H9 (cell line): Measurements from ENCODE around the gene CENPP. TPM values are rescaled to one million over a fixed set of nuclear protein-coding genes. Genes with fewer than 3 reads are reported as not detected.

Source experiments
- DNase-seq: peaks from one replicate; pipeline ENCODE4 v3.0.0-alpha.2; 2017
- H2AFZ ChIP-seq: one replicate; pipeline ENCODE4 v1.6.1; 2013; ENCODE audit warnings: mild to moderate bottlenecking, low read length, control low read depth, moderate library complexity
- H2AK5ac ChIP-seq: 2 replicates; pipeline ENCODE4 v1.6.1; 2013; ENCODE audit warnings: low read length, control low read depth, mixed read lengths; ENCODE audit not compliant: insufficient read length
- H2BK120ac ChIP-seq: one replicate; pipeline ENCODE4 v1.6.1; 2013; ENCODE audit warnings: low read depth, mild to moderate bottlenecking, low read length, control low read depth, inconsistent platforms; ENCODE audit not compliant: poor library complexity, severe bottlenecking
- H2BK12ac ChIP-seq: 2 replicates; pipeline ENCODE4 v1.6.1; 2013; ENCODE audit warnings: low read length, control low read depth, mixed read lengths, low read depth; ENCODE audit not compliant: insufficient read length
- H2BK15ac ChIP-seq: 2 replicates; pipeline ENCODE4 v1.6.1; 2013; ENCODE audit warnings: low read depth, low read length, control low read depth
- H2BK20ac ChIP-seq: one replicate; pipeline ENCODE4 v1.6.1; 2013; ENCODE audit warnings: low read depth, mild to moderate bottlenecking, low read length, control low read depth, inconsistent platforms; ENCODE audit not compliant: poor library complexity, severe bottlenecking
- H2BK5ac ChIP-seq: 2 replicates; pipeline ENCODE4 v1.6.1; 2013; ENCODE audit warnings: low read length, control low read depth, mixed read lengths; ENCODE audit not compliant: insufficient read length
- H3K14ac ChIP-seq: 2 replicates; pipeline ENCODE4 v1.6.1; 2013; ENCODE audit warnings: low read length, control low read depth; ENCODE audit not compliant: insufficient read depth
- H3K18ac ChIP-seq: 2 replicates; pipeline ENCODE4 v1.6.1; 2013; ENCODE audit warnings: low read depth, mild to moderate bottlenecking, mixed read lengths, low read length, control low read depth; ENCODE audit not compliant: insufficient read length
- H3K23ac ChIP-seq: 2 replicates; pipeline ENCODE4 v1.6.1; 2013; ENCODE audit warnings: low read length, control low read depth, mixed read lengths, low read depth; ENCODE audit not compliant: insufficient read length
- H3K23me2 ChIP-seq: 2 replicates; pipeline ENCODE4 v1.6.1; 2013; ENCODE audit warnings: low read depth, mild to moderate bottlenecking, mixed read lengths, low read length, control low read depth; ENCODE audit not compliant: insufficient read length, poor library complexity, severe bottlenecking
- H3K27ac ChIP-seq: 2 replicates; pipeline ENCODE4 v1.5.1; 2013; ENCODE audit warnings: low read length, control low read depth, mixed read lengths, low read depth; ENCODE audit not compliant: insufficient read length
- H3K27me3 ChIP-seq: 2 replicates; pipeline ENCODE4 v1.6.1; 2013; ENCODE audit warnings: low read length, control low read depth, inconsistent platforms; ENCODE audit not compliant: insufficient read depth
- H3K4ac ChIP-seq: 2 replicates; pipeline ENCODE4 v1.6.1; 2013; ENCODE audit warnings: low read depth, mild to moderate bottlenecking, control low read depth, inconsistent platforms, low read length, moderate library complexity
- H3K4me1 ChIP-seq: 2 replicates; pipeline ENCODE4 v1.6.1; 2013; ENCODE audit warnings: low read length, control low read depth, inconsistent platforms; ENCODE audit not compliant: insufficient read depth
- H3K4me2 ChIP-seq: 2 replicates; pipeline ENCODE4 v1.6.1; 2013; ENCODE audit warnings: low read length, control low read depth, mixed read lengths; ENCODE audit not compliant: insufficient read length, insufficient read depth
- H3K56ac ChIP-seq: 2 replicates; pipeline ENCODE4 v1.6.1; 2013; ENCODE audit warnings: low read depth, mild to moderate bottlenecking, mixed read lengths, low read length, control low read depth; ENCODE audit not compliant: insufficient read length
- H3K79me1 ChIP-seq: 2 replicates; pipeline ENCODE4 v1.6.1; 2013; ENCODE audit warnings: low read depth, mild to moderate bottlenecking, moderate library complexity, low read length, control low read depth, inconsistent platforms; ENCODE audit not compliant: insufficient read depth, poor library complexity, severe bottlenecking
- H3K79me2 ChIP-seq: 2 replicates; pipeline ENCODE4 v1.6.1; 2013; ENCODE audit warnings: low read length, control low read depth, inconsistent platforms; ENCODE audit not compliant: insufficient read depth
- H3K9ac ChIP-seq: 2 replicates; pipeline ENCODE4 v1.6.1; 2013; ENCODE audit warnings: low read length, control low read depth, mixed read lengths; ENCODE audit not compliant: insufficient read length; ENCODE audit errors: extremely low read depth
- H3K9me3 ChIP-seq: one replicate; pipeline ENCODE4 v1.6.1; 2013; ENCODE audit warnings: low read depth, low read length, inconsistent platforms; ENCODE audit not compliant: control insufficient read depth
- H3T11ph ChIP-seq: one replicate; pipeline ENCODE4 v1.6.1; 2013; ENCODE audit warnings: mild to moderate bottlenecking, low read length, control low read depth, inconsistent platforms
- H4K20me1 ChIP-seq: one replicate; pipeline ENCODE4 v1.6.1; 2013; ENCODE audit not compliant: control insufficient read depth, insufficient read length, insufficient read depth
- H4K5ac ChIP-seq: 2 replicates; pipeline ENCODE4 v1.6.1; 2013; ENCODE audit warnings: low read depth, mild to moderate bottlenecking, mixed read lengths, low read length, control low read depth; ENCODE audit not compliant: insufficient read length
- H4K8ac ChIP-seq: replicated peaks from 2 replicates; pipeline ENCODE4 v1.6.1; 2013; ENCODE audit warnings: low read length, control low read depth, mixed read lengths, low read depth; ENCODE audit not compliant: insufficient read length
- H4K91ac ChIP-seq: 2 replicates; pipeline ENCODE4 v1.6.1; 2013; ENCODE audit warnings: low read depth, mild to moderate bottlenecking, moderate library complexity, mixed read lengths, low read length, control low read depth; ENCODE audit not compliant: insufficient read length
- H3K27ac Mint-ChIP-seq, 3 experiments: 2 replicates in 2 of 3; 3 replicates in 1 of 3; pipeline ENCODE4 v1.8.0; 2020 to 2021; ENCODE audit warnings: mixed read lengths in 3 of 3, mild to moderate bottlenecking in 1 of 3, moderate library complexity in 1 of 3
- H3K27me3 Mint-ChIP-seq: 2 replicates; pipeline ENCODE4 v1.8.0; 2021; ENCODE audit warnings: low read depth, mild to moderate bottlenecking, moderate library complexity, mixed read lengths
- H3K36me3 Mint-ChIP-seq, 3 experiments: 2 replicates in 2 of 3; 3 replicates in 1 of 3; pipeline ENCODE4 v1.8.0; 2020 to 2021; ENCODE audit warnings: low read depth in 3 of 3, mixed read lengths in 3 of 3; ENCODE audit not compliant: insufficient read depth in 1 of 3
- H3K4me1 Mint-ChIP-seq, 2 experiments: 2 replicates each; pipeline ENCODE4 v1.8.0; 2020; ENCODE audit warnings: mixed read lengths in 2 of 2
- H3K4me3 Mint-ChIP-seq, 2 experiments: 2 replicates in 1 of 2; 3 replicates in 1 of 2; pipeline ENCODE4 v1.8.0; 2020 to 2021; ENCODE audit warnings: mild to moderate bottlenecking in 2 of 2, mixed read lengths in 2 of 2, moderate library complexity in 1 of 2
- H3K9me3 Mint-ChIP-seq, 2 experiments: 2 replicates in 1 of 2; 3 replicates in 1 of 2; pipeline ENCODE4 v1.8.0; 2020; ENCODE audit warnings: mild to moderate bottlenecking in 2 of 2, mixed read lengths in 2 of 2, moderate library complexity in 1 of 2
- WGBS: extraction: QIAGEN DNeasy Blood & Tissue Kit; methylation state at CpG from one replicate; pipeline ENCODE4 v1.1.7; 2013; ENCODE audit warnings: missing lambda C conversion rate, low lambda C conversion rate, mixed read lengths; ENCODE audit not compliant: insufficient read length; ENCODE audit errors: extremely low coverage; 5-methylcytosine and 5-hydroxymethylcytosine counted together
- total RNA-seq: library from RNA; stranded (reverse); gene quantifications from 2 replicates; pipeline ENCODE4 v1.2.1, GENCODE V29; 2021
- TF ChIP-seq, protein P1 (sequence below): fragments of 200-600 bp; sonication (generic); conservative IDR thresholded peaks from 3 replicates; pipeline ENCODE4 v1.8.0; 2021; ENCODE audit warnings: antibody characterized with exemption, mild to moderate bottlenecking

Gene CENPP
- total RNA-seq, 1 experiment from 2014 or later: 9.1 TPM

GRCh38 chr9:92310562-92310961 lies 15.2 kb upstream of the CENPP start:
- Histone ChIP-seq H2AK5ac (no peak overlapping the region), H3K9me3 (no peaks in the 10 kb centered on the region)

More at GRCh38 chr9:92310562-92310961, 15.2 kb upstream of the CENPP start:
- H3K23me2 ChIP-seq: no peaks in the 10 kb centered on the region
- H4K20me1 ChIP-seq: no peaks in the 10 kb centered on the region
- no peaks in the 10 kb centered on the region for H3K4me1 ChIP-seq
- Mint-ChIP-seq H3K4me3 (no peak overlapping the region), H3K4me1 (no peaks in the 10 kb centered on the region), H3K36me3 (peaks cover 29 to 88% (median 70%) of the 10 kb centered on the region in 3 experiments; a peak in 6 of 7 replicates), H3K27me3 (no peaks in the 10 kb centered on the region), H3K9me3 (no peaks in the 10 kb centered on the region), H3K27ac (no peak overlapping the region)
- H3K4ac ChIP-seq: no peak overlapping the region
- no peak overlapping the region for H2BK20ac ChIP-seq
- no peak overlapping the region for H3K4me2 ChIP-seq
- H3K18ac ChIP-seq: no peak overlapping the region
- no peak overlapping the region for H2BK120ac ChIP-seq
- no peak overlapping the region for H3K56ac ChIP-seq
- H3K14ac ChIP-seq: no peak overlapping the region
- no peak for DNase-seq
- H3T11ph ChIP-seq: no peak overlapping the region
- H3K9ac ChIP-seq: no peak overlapping the region
- H3K79me1 ChIP-seq: peaks cover 4% of the 10 kb centered on the region
- H3K27ac ChIP-seq: no peak overlapping the region
- H3K23ac ChIP-seq: no peak overlapping the region
- H2BK15ac ChIP-seq: no peak overlapping the region
- no peak overlapping the region for H2AFZ ChIP-seq
- H4K5ac ChIP-seq: no peak overlapping the region
- TF ChIP-seq, protein P1, sequence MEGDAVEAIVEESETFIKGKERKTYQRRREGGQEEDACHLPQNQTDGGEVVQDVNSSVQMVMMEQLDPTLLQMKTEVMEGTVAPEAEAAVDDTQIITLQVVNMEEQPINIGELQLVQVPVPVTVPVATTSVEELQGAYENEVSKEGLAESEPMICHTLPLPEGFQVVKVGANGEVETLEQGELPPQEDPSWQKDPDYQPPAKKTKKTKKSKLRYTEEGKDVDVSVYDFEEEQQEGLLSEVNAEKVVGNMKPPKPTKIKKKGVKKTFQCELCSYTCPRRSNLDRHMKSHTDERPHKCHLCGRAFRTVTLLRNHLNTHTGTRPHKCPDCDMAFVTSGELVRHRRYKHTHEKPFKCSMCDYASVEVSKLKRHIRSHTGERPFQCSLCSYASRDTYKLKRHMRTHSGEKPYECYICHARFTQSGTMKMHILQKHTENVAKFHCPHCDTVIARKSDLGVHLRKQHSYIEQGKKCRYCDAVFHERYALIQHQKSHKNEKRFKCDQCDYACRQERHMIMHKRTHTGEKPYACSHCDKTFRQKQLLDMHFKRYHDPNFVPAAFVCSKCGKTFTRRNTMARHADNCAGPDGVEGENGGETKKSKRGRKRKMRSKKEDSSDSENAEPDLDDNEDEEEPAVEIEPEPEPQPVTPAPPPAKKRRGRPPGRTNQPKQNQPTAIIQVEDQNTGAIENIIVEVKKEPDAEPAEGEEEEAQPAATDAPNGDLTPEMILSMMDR: no peak
- H4K91ac ChIP-seq: no peak overlapping the region
- H2BK12ac ChIP-seq: no peak overlapping the region
- no peak overlapping the region for H4K8ac ChIP-seq
- no peak overlapping the region for H2BK5ac ChIP-seq
- H3K27me3 ChIP-seq: no peaks in the 10 kb centered on the region
- no peaks in the 10 kb centered on the region for H3K79me2 ChIP-seq
- WGBS: no CpG with 5 or more reads among the region's 3 CpGs
